WTC11 (cell line): ENCODE data around the gene PARP14. TPM values are rescaled to one million over a fixed set of nuclear protein-coding genes. Genes with fewer than 3 reads are reported as not detected.

Experiments
- ATAC-seq: fragments of 200-7000 bp; cut with Tn5 transposase; 2 replicates; pipeline ENCODE4 v1.10.0; 2021; ENCODE audit warnings: mild to moderate bottlenecking, moderate library complexity
- CTCF ChIA-PET: fragments of 300-600 bp; sonication (Branson Sonifier 250); formaldehyde crosslinking; loops from one replicate; lab custom pipeline; 2021; ENCODE audit warnings: antibody characterized with exemption; lab: Charles Lee
- POLR2A ChIA-PET: fragments of 350-600 bp; sonication (Branson Sonifier 250); formaldehyde crosslinking; loops from one replicate; lab custom pipeline; 2021; ENCODE audit warnings: antibody characterized with exemption; lab: Charles Lee
- DNase-seq: peaks from one replicate; pipeline ENCODE4 v3.0.0; 2021; ENCODE audit warnings: low spot score
- H3K27ac Mint-ChIP-seq: 2 replicates; pipeline ENCODE4 v1.8.0; 2021; ENCODE audit warnings: mixed read lengths
- H3K27me3 Mint-ChIP-seq: 2 replicates; pipeline ENCODE4 v1.8.0; 2021; ENCODE audit warnings: low read depth, mild to moderate bottlenecking, moderate library complexity, mixed read lengths
- H3K36me3 Mint-ChIP-seq: 2 replicates; pipeline ENCODE4 v1.8.0; 2021; ENCODE audit warnings: mixed read lengths
- H3K4me1 Mint-ChIP-seq: 2 replicates; pipeline ENCODE4 v1.8.0; 2022; ENCODE audit warnings: mixed read lengths
- H3K4me3 Mint-ChIP-seq: 2 replicates; pipeline ENCODE4 v1.8.0; 2021; ENCODE audit warnings: mild to moderate bottlenecking, moderate library complexity, mixed read lengths
- H3K9me3 Mint-ChIP-seq: 2 replicates; pipeline ENCODE4 v1.8.0; 2021; ENCODE audit warnings: mixed read lengths
- AFF4 ChIP-seq: sonication (generic); formaldehyde crosslinking; IDR thresholded peaks from 2 replicates; pipeline ENCODE4 v1.8.1; 2023; ENCODE audit warnings: mild to moderate bottlenecking, missing genetic modification reagents, borderline replicate concordance
- ATF3 ChIP-seq: sonication (generic); formaldehyde crosslinking; conservative IDR thresholded peaks from 2 replicates; pipeline ENCODE4 v1.8.1; 2022; ENCODE audit warnings: mild to moderate bottlenecking, missing genetic modification reagents
- ATF6 ChIP-seq: sonication (generic); formaldehyde crosslinking; IDR thresholded peaks from 2 replicates; pipeline ENCODE4 v1.8.1; 2023; ENCODE audit warnings: mild to moderate bottlenecking, missing genetic modification reagents
- CTCF ChIP-seq: fragments of 200-600 bp; IDR thresholded peaks from 2 replicates; pipeline ENCODE4 v1.8.0; 2022; ENCODE audit warnings: antibody characterized with exemption
- ESRRA ChIP-seq: sonication (generic); formaldehyde crosslinking; IDR thresholded peaks from 2 replicates; pipeline ENCODE4 v1.8.1; 2022; ENCODE audit warnings: mild to moderate bottlenecking, missing genetic modification reagents, borderline replicate concordance
- FOXP1 ChIP-seq: sonication (generic); formaldehyde crosslinking; IDR thresholded peaks from 2 replicates; pipeline ENCODE4 v1.8.0; 2022; ENCODE audit warnings: missing genetic modification reagents, mild to moderate bottlenecking, moderate library complexity, borderline replicate concordance
- GRHL2 ChIP-seq: fragments of 250-450 bp; sonication (Bioruptor Pico); IDR thresholded peaks from 2 replicates; pipeline ENCODE4 v1.8.0; 2022; ENCODE audit warnings: mild to moderate bottlenecking, moderate library complexity; ENCODE audit not compliant: insufficient replicate concordance, severe bottlenecking
- KAT7 ChIP-seq: sonication (generic); formaldehyde crosslinking; IDR thresholded peaks from 2 replicates; pipeline ENCODE4 v1.8.1; 2023; ENCODE audit warnings: missing genetic modification reagents, mild to moderate bottlenecking, borderline replicate concordance
- MLX ChIP-seq: sonication (generic); formaldehyde crosslinking; IDR thresholded peaks from 2 replicates; pipeline ENCODE4 v1.8.1; 2023; ENCODE audit warnings: mild to moderate bottlenecking, missing genetic modification reagents, moderate library complexity
- RELA ChIP-seq: sonication (generic); formaldehyde crosslinking; IDR thresholded peaks from 2 replicates; pipeline ENCODE4 v1.8.1; 2022; ENCODE audit warnings: missing genetic modification reagents, mild to moderate bottlenecking, borderline replicate concordance
- SOX15 ChIP-seq: fragments of 250-450 bp; sonication (Bioruptor Pico); IDR thresholded peaks from 2 replicates; pipeline ENCODE4 v1.9.0; 2021; ENCODE audit warnings: mild to moderate bottlenecking
- TEAD1 ChIP-seq: sonication (generic); formaldehyde crosslinking; IDR thresholded peaks from 2 replicates; pipeline ENCODE4 v1.8.0; 2022; ENCODE audit warnings: mild to moderate bottlenecking, missing genetic modification reagents
- TP53 ChIP-seq: sonication (generic); formaldehyde crosslinking; IDR thresholded peaks from 2 replicates; pipeline ENCODE4 v1.8.1; 2023; ENCODE audit warnings: mild to moderate bottlenecking, missing genetic modification reagents
- USF2 ChIP-seq: sonication (generic); formaldehyde crosslinking; IDR thresholded peaks from 2 replicates; pipeline ENCODE4 v1.8.1; 2023; ENCODE audit warnings: mild to moderate bottlenecking, missing genetic modification reagents, moderate library complexity
- ZBTB43 ChIP-seq: sonication (generic); formaldehyde crosslinking; IDR thresholded peaks from 2 replicates; pipeline ENCODE4 v1.8.1; 2023; ENCODE audit warnings: mild to moderate bottlenecking, missing genetic modification reagents
- ZNF219 ChIP-seq: sonication (generic); formaldehyde crosslinking; IDR thresholded peaks from 2 replicates; pipeline ENCODE4 v1.8.0; 2023; ENCODE audit warnings: missing genetic modification reagents, mild to moderate bottlenecking, borderline replicate concordance
- ZNF317 ChIP-seq: sonication (generic); formaldehyde crosslinking; IDR thresholded peaks from 2 replicates; pipeline ENCODE4 v1.8.1; 2023; ENCODE audit warnings: low read depth, mild to moderate bottlenecking, moderate library complexity, missing genetic modification reagents, borderline replicate concordance
- ZNF396 ChIP-seq: fragments of 250-450 bp; sonication (Bioruptor Pico); IDR thresholded peaks from 2 replicates; pipeline ENCODE4 v1.8.0; 2021; ENCODE audit warnings: mild to moderate bottlenecking, moderate library complexity, borderline replicate concordance
- ZNF532 ChIP-seq: fragments of 250-450 bp; sonication (Bioruptor Pico); IDR thresholded peaks from 2 replicates; pipeline ENCODE4 v1.9.0; 2021; ENCODE audit warnings: mild to moderate bottlenecking, borderline replicate concordance
- total RNA-seq: library from RNA; stranded (reverse); gene quantifications from 3 replicates; pipeline ENCODE4 v1.2.3, GENCODE V29; 2021

PARP14 gene
- total RNA-seq, 1 experiment from 2014 or later: 15.9 TPM

- no peak for DNase-seq
- no peak for TF ChIP-seq ATF6 (CRISPR knock-in tag)
- TF ChIP-seq KAT7 (CRISPR knock-in tag): no peak
- no peak for TF ChIP-seq AFF4 (CRISPR knock-in tag)
- TF ChIP-seq MLX: no peak
- no peak for TF ChIP-seq ZNF219 (CRISPR knock-in tag)
- TF ChIP-seq ZNF396 (CRISPR knock-in tag): no peak
- no peak for TF ChIP-seq ZBTB43
- TF ChIP-seq ESRRA: no peak
- TF ChIP-seq ZNF317 (CRISPR knock-in tag): no peak
- TF ChIP-seq GRHL2 (CRISPR knock-in tag): no peak
- no peak for TF ChIP-seq ATF3
- TF ChIP-seq TEAD1 (CRISPR knock-in tag): no peak
- TF ChIP-seq USF2 (CRISPR knock-in tag): no peak
- TF ChIP-seq RELA: no peak
- no peak for TF ChIP-seq CTCF
- TF ChIP-seq SOX15 (CRISPR knock-in tag): no peak
- no peak for TF ChIP-seq TP53 (CRISPR knock-in tag)
- no peak for TF ChIP-seq ZNF532
- no peak for TF ChIP-seq FOXP1 (CRISPR knock-in tag)
- H3K36me3 Mint-ChIP-seq: peaks cover 4% of the 10 kb centered on the region
- H3K4me3 Mint-ChIP-seq: no peak overlapping the region
- H3K27me3 Mint-ChIP-seq: no peaks in the 10 kb centered on the region
- no peaks in the 10 kb centered on the region for H3K9me3 Mint-ChIP-seq
- ChIA-PET POLR2A (no interaction called here), CTCF (no interaction called here)
- no peak overlapping the region for H3K27ac Mint-ChIP-seq
- no peaks in the 10 kb centered on the region for H3K4me1 Mint-ChIP-seq
- no peak for ATAC-seq
These were observed 12.0 kb downstream of the PARP14 start for GRCh38 chr3:122692674-122693073.
